Thoracic aorta (tissue), 2 donors: ENCODE measurements around the gene CADM4. TPM values are rescaled to one million over a fixed set of nuclear protein-coding genes. Genes with fewer than 3 reads are reported as not detected.

Source experiments
- ATAC-seq: fragments of 150-250 bp; one replicate; pipeline ENCODE4 v1.8.0; 2017; ENCODE audit warnings: low read depth; ENCODE audit not compliant: insufficient number of reproducible peaks, low FRiP score
- DNase-seq: peaks from one replicate; pipeline ENCODE4 v3.0.0-alpha.2; 2020; ENCODE audit warnings: low spot score
- H3K27ac ChIP-seq, 2 donors: fragments of 200-600 bp; sonication (generic); 1 replicate in 1 of 2; 2 replicates in 1 of 2; pipeline ENCODE4 v1.5.1; 2016; ENCODE audit warnings: mild to moderate bottlenecking in 2 of 2, moderate library complexity in 2 of 2
- H3K27me3 ChIP-seq: fragments of 200-600 bp; sonication (generic); replicated peaks from 2 replicates; pipeline ENCODE4 v1.6.0; 2016; ENCODE audit warnings: mild to moderate bottlenecking; ENCODE audit not compliant: insufficient read depth
- H3K36me3 ChIP-seq: fragments of 200-600 bp; sonication (generic); one replicate; pipeline ENCODE4 v1.5.1; 2016
- H3K4me1 ChIP-seq, 2 donors: fragments of 200-600 bp; sonication (generic); 1 replicate in 1 of 2; 2 replicates in 1 of 2; pipeline versions ENCODE4 v1.5.1 to v1.6.0; 2016; ENCODE audit warnings: low read depth in 2 of 2, mild to moderate bottlenecking in 1 of 2; ENCODE audit not compliant: control insufficient read depth in 1 of 2
- H3K4me3 ChIP-seq: fragments of 200-600 bp; sonication (generic); 2 replicates; pipeline ENCODE4 v1.5.1; 2016; ENCODE audit warnings: mild to moderate bottlenecking
- H3K9me3 ChIP-seq: fragments of 200-600 bp; sonication (generic); 2 replicates; pipeline ENCODE4 v1.5.1; 2016
- total RNA-seq, 2 donors: library from RNA; depleted of rRNA; stranded (reverse); fragments of >200 nt; gene quantifications; one replicate each; pipeline versions ENCODE4 v1.1.0 to v1.2.3, GENCODE V29; 2016
- TF ChIP-seq, protein P1 (sequence below): fragments of 200-600 bp; sonication (generic); IDR thresholded peaks from one replicate; pipeline ENCODE4 v1.5.1; 2019; ENCODE audit warnings: antibody characterized with exemption

Gene CADM4
- total RNA-seq, 2 donors from 2014 or later = 1.9 to 5.6 TPM

DNA sequence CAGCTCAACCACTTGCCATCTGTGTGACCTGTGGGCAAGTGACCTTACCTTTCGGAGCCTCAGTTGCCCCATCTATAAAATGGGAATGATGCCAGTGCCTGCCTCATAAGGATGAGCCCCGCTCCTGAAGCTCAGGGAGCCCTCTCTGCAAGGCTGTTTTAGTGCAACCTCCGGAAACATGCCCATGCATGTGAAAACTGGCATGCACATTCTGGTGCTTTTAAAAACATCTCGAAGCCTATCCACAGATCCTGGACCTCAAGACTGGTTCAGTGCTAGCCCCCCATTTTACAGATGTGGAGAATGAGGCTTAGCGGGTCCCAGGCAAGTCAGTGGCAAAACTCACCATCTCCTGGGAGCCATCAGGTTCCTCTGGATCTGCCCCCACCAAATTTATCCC lies 5.6 kb downstream of the CADM4 start:
- Histone ChIP-seq H3K36me3 (no peaks in the 10 kb centered on the region), H3K27me3 (no peaks in the 10 kb centered on the region), H3K9me3 (no peaks in the 10 kb centered on the region), H3K4me1 (no peaks in the 10 kb centered on the region), H3K27ac (no peak overlapping the region), H3K4me3 (no peak overlapping the region)
- TF ChIP-seq, protein P1, sequence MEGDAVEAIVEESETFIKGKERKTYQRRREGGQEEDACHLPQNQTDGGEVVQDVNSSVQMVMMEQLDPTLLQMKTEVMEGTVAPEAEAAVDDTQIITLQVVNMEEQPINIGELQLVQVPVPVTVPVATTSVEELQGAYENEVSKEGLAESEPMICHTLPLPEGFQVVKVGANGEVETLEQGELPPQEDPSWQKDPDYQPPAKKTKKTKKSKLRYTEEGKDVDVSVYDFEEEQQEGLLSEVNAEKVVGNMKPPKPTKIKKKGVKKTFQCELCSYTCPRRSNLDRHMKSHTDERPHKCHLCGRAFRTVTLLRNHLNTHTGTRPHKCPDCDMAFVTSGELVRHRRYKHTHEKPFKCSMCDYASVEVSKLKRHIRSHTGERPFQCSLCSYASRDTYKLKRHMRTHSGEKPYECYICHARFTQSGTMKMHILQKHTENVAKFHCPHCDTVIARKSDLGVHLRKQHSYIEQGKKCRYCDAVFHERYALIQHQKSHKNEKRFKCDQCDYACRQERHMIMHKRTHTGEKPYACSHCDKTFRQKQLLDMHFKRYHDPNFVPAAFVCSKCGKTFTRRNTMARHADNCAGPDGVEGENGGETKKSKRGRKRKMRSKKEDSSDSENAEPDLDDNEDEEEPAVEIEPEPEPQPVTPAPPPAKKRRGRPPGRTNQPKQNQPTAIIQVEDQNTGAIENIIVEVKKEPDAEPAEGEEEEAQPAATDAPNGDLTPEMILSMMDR = no peak
- no peak for ATAC-seq
- no peak for DNase-seq

DNA sequence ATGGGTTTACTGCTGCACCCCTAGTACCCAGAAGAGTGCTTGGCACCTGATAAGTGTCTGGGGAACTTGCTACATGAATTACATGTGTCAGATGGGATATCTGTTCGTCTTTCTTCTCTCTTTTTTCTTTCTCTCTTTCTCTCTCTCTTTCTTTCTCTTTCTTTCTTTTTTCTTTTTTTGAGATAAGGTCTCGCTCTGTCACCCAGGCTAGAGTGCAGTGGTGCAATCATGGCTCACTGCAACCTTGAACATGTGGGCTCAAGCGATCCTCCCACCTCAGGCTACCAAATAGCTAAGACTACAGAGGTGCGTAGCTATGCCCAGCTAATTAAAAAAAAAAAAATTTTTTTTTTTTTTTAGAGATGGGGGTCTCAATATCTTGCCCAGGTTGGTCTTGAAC lies 6.1 kb downstream of the CADM4 start:
- H3K27me3 ChIP-seq = no peaks in the 10 kb centered on the region
- no peak for ATAC-seq

DNA sequence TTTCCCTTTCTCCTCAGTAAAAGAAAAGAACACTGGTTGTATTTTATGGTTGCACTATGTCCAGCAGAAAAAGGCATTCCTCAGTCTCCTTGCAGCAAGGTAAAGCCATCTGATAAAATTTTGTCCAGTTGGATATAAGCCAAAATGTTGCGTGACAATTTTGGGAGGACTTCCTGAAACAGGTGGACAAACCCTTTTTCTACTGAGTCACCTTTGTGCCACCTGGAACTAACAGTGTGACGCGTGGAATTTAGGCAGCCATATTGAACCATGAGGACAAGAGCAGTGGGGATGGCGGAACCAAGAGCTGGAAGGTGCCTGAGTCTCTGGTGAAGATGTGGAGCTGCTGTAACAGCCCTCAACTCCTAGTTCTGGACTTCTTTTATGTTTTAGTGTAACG lies 8.2 kb downstream of the CADM4 start:
- no peak overlapping the region for H3K4me3 ChIP-seq
- ATAC-seq = no peak
- H3K27ac ChIP-seq = no peak overlapping the region
- no peaks in the 10 kb centered on the region for H3K4me1 ChIP-seq
- no peak for DNase-seq
- H3K27me3 ChIP-seq = no peaks in the 10 kb centered on the region
- H3K36me3 ChIP-seq = no peaks in the 10 kb centered on the region
- H3K9me3 ChIP-seq = no peaks in the 10 kb centered on the region
- TF ChIP-seq, protein P1 = no peak

More for the DNA sequence above, 6.1 kb downstream of the CADM4 start:
- Histone ChIP-seq H3K9me3 (no peaks in the 10 kb centered on the region), H3K27ac (no peak overlapping the region), H3K36me3 (no peaks in the 10 kb centered on the region), H3K4me1 (no peaks in the 10 kb centered on the region), H3K4me3 (no peak overlapping the region)
- TF ChIP-seq, protein P1 = no peak
- no peak for DNase-seq

DNA sequence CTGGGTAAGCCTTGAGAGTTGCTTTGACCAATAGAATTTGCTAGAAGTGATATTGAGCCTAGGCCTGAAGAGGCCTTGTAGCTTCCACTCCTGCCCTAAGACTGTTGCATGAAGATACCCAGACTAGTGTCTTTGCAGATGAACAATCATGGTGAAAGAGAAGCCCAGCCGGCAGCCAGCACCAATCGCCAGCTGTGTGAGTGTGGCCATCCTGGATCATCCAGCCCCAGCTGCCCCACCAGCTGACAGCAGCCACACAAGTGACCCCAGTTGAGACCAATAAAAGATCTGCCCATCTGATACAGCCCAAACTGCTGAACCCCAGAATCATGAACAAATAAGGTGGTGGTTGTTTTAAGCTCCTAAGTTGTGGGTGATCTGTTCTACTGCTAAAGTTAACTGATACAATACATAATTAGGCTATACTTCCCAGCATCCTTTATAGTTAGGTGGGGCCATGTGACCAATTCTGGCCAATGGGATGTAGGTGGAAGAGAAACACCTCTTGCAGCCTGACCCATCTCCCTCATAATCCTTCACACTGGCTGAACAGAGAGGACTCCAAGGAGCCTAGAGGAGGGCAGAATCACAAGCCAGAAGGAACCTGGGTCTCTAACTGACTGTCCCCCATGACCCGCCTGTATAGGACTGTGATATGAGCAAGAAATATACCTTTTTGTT lies 10.9 kb downstream of the CADM4 start:
- no peak for ATAC-seq

DNA sequence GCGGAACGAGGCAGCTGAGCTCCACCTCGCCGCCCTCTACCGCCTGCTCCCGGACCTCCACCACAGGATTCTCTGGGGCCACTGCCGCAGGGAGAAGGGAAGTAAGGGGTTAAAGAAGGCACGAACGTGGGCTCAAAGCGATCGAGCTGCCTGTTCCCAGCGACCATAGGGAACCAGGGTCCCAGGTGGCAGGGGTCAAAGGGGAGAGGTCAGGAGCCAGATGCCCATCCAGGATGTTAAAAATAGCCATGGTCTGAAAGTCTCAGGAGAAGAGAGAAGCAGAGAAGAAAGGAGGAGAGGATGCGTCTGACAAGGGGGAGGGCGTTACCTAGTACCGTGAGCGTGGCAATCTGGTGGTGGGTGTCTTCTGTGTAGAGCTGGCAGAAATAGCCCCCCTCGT lies 12.8 kb downstream of the CADM4 start:
- DNase-seq = no peak
- Histone ChIP-seq H3K4me3 (no peak overlapping the region), H3K4me1 (no peaks in the 10 kb centered on the region), H3K36me3 (no peaks in the 10 kb centered on the region), H3K27me3 (no peaks in the 10 kb centered on the region), H3K27ac (no peak overlapping the region), H3K9me3 (no peaks in the 10 kb centered on the region)
- TF ChIP-seq, protein P1 = no peak
- ATAC-seq = no peak

More for the DNA sequence above, 10.9 kb downstream of the CADM4 start:
- Histone ChIP-seq H3K9me3 (no peaks in the 10 kb centered on the region), H3K4me1 (no peaks in the 10 kb centered on the region), H3K27me3 (no peaks in the 10 kb centered on the region), H3K36me3 (no peaks in the 10 kb centered on the region), H3K4me3 (no peak overlapping the region), H3K27ac (no peak overlapping the region)
- TF ChIP-seq, protein P1 = no peak
- no peak for DNase-seq
